Activated CD4-positive, alpha-beta T cell treated with anti-CD3 and anti-CD28 coated beads for 4 hours (primary cell): ENCODE data around the gene GMDS.

Experiments used
- DNase-seq, 2 donors: peaks; one replicate each; pipeline ENCODE4 v3.0.0-alpha.2; 2020

GMDS gene

GRCh38 chr6:1593286-1593957, 652.0 kb downstream of the GMDS start:
- DNase-seq, result no peak

GRCh38 chr6:1592852-1593251, 652.6 kb downstream of the GMDS start:
- no peak for DNase-seq

- DNase-seq, result no peak
Observed at GRCh38 chr6:1591926-1592325, 653.5 kb downstream of the GMDS start.

GRCh38 chr6:1591243-1591642, 654.2 kb downstream of the GMDS start:
- no peak for DNase-seq

- no peak for DNase-seq
Observed at GRCh38 chr6:1590580-1590979, 654.8 kb downstream of the GMDS start.

GRCh38 chr6:1589208-1589607, 656.2 kb downstream of the GMDS start:
- DNase-seq, result no peak

GRCh38 chr6:1587977-1588376, 657.4 kb downstream of the GMDS start:
- DNase-seq, result no peak

GRCh38 chr6:1587546-1587945, 657.9 kb downstream of the GMDS start:
- no peak for DNase-seq

GRCh38 chr6:1586861-1587450, 658.4 kb downstream of the GMDS start:
- no peak for DNase-seq

GRCh38 chr6:1586256-1586655, 659.1 kb downstream of the GMDS start:
- DNase-seq, result no peak

- no peak for DNase-seq
Observed at GRCh38 chr6:1585669-1586049, 659.7 kb downstream of the GMDS start.

- DNase-seq, result no peak
Observed at GRCh38 chr6:1584996-1585668, 660.3 kb downstream of the GMDS start.

GRCh38 chr6:1584146-1584545, 661.3 kb downstream of the GMDS start:
- DNase-seq, result no peak

- DNase-seq, result no peak
Observed at GRCh38 chr6:1581120-1581991, 664.0 kb downstream of the GMDS start.

- no peak for DNase-seq
Observed at GRCh38 chr6:1580585-1580984, 664.8 kb downstream of the GMDS start.

- DNase-seq, result no peak
Observed at GRCh38 chr6:1580109-1580508, 665.3 kb downstream of the GMDS start.

GRCh38 chr6:1579096-1579495, 666.3 kb downstream of the GMDS start:
- DNase-seq, result no peak

- DNase-seq, result no peak
Observed at GRCh38 chr6:1577896-1578745, 667.3 kb downstream of the GMDS start.

GRCh38 chr6:1577146-1577680, 668.2 kb downstream of the GMDS start:
- DNase-seq, result no peak

GRCh38 chr6:1576711-1577110, 668.7 kb downstream of the GMDS start:
- no peak for DNase-seq

- DNase-seq, result no peak
Observed at GRCh38 chr6:1576166-1576565, 669.2 kb downstream of the GMDS start.
